ENCODE data around the gene AIF1L.
"Not testable (repeated sequence)": the region's sequence is repeated elsewhere in the genome, so short reads cannot be mapped to it uniquely, and the experiment has no call there.

AIF1L gene

DNA sequence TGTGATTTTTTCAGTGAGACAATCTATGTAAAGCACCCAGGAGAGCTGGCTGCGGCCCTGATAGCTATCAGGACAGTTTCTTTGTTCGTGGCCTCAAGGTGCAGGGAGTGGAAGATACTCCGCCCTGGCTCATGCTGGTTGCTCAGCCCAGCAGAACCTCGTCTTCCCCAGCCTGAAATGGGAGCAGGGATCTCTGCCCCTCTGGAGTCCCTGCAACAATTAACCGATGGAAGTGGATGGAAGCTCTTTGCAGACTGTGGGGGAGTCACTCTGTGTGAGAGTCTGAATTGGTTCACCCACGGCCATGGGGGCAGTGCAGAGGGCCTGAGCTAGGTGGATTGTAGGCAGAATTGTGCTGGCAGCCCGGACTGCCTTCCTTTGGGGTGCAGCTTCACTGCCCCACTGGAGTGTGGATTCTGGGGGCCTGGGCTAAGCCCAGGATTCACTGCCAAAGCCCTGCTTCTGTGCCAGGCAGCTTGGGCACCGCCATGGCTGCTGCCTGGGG is 2.8 kb downstream of the AIF1L start:
- no peak for DNase-seq (ENCODE audit: low spot score)

- not testable (repeated sequence) for DNase-seq (ENCODE audit: low spot score)
Measured at GRCh38 chr9:131099845-131100244, 3.5 kb downstream of the AIF1L start.

DNA sequence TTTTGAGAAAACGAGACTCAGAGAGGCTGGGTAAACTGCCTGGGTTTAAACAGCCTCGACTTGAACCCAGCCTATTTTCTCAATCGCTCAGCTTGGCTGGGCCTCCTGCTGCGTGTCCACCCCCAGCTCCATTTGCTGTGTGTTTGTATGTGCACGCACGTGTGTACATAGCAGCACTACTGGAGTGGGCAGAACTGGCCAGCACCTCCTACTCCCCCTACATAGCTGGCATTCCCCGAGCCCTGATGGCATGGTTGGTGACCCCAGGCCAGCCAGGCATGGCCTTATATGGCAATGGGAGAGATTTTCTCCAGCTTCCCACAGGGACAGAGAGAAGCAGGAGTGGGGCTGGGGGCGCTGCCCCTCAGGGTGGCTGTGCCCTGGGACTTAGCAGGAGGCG is 4.1 kb downstream of the AIF1L start:
- no peak for DNase-seq (ENCODE audit: low spot score)

DNA sequence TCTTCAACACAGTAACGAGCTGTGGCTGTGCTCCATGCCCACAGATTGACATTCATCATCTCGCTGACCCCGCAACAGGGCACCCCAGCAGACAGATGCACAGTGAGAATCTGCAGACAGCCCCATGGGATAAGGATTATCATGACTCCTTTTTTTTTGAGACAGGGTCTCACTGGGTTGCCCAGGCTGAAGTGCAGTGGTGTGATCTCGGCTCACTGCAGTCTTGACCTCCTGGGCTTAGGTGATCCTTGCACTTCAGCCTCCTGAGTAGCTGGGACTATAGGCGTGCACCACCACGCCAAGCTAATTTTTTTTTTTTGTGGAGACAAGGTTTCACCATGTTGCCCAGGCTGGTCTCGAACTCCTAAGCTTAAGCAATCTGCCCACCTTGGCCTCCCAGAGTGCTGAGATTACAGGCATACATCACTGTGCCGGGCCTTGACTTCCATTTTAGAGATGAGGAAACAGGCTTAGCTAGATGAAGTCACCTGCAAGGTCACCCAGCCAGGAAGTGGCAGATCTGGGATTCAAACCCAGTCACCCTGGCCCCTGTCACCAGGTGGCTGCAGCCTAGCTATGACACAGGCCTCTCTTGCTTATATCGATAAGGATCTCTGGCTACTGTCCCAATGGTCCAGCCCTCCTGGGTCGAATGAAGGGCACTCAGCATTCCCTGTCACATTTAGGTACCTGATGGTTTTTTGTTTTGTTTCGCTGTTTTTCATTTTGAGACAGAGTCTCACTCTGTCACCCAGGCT is 5.1 kb downstream of the AIF1L start:
- no peak for DNase-seq (ENCODE audit: low spot score)

- DNase-seq (ENCODE audit: low spot score), result no peak
Measured at GRCh38 chr9:131103024-131103423, 6.7 kb downstream of the AIF1L start.

GRCh38 chr9:131103535-131103934 is 7.2 kb downstream of the AIF1L start:
- no peak for DNase-seq (ENCODE audit: low spot score)

DNA sequence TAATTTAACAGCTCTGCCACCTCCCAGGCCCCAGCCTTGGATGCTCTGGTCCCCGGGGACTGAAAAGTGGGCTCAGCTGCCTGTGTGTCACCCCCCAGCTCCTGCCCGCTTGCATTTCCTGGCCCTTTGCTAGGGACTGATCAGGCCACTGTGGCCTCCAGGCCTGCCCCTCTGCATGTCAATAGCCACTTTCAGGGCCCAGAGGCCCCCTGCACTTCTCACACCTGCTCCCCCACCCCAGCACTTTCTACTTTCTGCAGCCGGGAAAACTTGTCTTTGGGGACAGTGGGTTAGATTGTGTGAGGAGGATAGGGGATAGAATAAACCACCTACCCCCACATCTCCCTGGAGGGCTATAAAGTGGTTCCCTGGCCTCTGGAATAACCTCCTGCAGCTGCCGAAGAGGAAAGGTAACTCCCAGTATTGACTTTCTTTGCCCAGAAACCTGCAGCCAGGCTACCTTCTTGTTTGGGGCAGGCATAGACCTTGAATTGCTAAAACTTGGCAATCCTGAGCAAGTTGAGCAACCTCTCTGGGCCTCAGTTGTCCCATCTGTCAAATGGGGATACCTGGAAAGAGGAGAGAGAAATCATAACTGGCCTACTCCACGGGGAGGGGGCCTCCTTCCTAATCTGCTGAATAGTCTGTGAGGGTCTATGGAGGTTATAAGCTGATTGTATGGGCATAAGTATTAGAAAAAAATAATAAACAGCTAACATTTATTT is 7.8 kb downstream of the AIF1L start:
- DNase-seq (ENCODE audit: low spot score), result no peak

DNA sequence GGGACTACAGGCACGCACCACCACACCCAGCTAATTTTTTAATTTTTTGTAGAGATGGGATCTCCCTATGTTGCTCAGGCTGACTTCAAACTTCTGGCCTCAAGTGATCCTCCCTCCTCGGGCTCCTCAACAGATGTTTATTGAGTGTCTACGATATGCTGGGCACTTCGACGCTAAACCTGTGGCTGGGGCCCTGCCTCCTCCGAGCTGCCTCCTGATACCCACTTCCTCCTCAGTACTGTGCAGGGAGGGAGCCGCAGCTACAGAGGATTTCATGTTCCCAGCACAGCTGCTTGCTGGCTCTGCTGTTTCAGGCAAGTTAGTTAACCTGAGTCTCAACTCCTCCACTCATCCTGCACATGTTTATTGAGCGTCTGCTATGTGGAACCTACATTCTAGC is 9.6 kb downstream of the AIF1L start:
- DNase-seq (ENCODE audit: low spot score), result no peak

GRCh38 chr9:131107760-131108159 is 11.4 kb downstream of the AIF1L start:
- no peak for DNase-seq (ENCODE audit: low spot score)

DNA sequence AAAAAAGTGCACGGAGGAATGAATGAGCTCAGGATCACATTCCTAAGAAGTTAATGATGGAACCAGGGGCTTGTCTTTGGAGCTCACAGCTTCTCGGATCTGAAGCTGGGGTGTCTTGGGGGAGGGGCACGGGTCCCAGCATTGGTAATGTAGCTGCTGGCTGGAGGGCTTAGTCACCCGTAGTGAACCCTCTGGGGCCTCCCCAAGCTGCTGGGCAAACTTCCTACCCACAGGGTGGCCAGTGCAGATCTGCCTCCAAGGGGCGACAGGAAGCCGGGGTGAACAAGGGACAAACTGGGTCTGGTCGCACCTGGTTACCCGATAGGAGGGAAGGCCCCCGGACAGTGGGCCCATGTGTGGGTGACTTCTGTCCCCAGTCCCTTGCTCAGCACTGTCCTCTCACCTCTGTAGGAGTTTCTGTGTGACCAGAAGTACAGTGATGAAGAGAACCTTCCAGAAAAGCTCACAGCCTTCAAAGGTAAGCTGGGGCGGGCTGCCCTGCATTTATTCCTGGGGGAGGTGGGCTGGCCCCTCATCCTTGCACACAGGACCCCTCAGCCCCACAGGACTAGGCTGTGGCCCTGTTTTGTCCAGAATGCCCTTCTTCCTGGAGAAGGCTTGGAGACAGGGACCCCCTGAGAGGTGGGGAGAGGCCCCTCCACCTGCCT is 15.0 kb downstream of the AIF1L start:
- no peak for DNase-seq (ENCODE audit: low spot score)

GRCh38 chr9:131111854-131112311 is 15.6 kb downstream of the AIF1L start:
- no peak for DNase-seq (ENCODE audit: low spot score)

GRCh38 chr9:131112374-131113154 is 16.2 kb downstream of the AIF1L start:
- DNase-seq (ENCODE audit: low spot score), result no peak

DNA sequence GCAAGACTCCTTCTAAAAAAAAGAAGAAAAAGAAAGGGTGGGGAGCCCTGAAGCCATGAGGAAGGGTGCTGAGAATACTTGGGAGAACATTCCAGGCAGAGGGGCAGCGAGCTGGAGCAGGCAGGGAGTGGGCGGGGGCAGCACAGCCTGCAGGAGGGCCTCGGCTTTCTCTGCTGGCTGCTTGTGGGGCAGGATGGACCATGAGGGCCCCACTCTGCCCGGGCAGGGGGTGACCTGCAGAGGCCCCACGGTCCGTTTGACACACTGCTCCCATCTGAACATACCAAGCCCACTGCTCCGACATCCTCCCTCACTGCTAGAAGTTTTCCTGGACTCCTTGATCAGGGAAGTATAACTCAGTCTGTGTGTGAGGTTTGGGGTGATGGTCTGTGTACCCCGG is 17.3 kb downstream of the AIF1L start:
- no peak for DNase-seq (ENCODE audit: low spot score)

DNA sequence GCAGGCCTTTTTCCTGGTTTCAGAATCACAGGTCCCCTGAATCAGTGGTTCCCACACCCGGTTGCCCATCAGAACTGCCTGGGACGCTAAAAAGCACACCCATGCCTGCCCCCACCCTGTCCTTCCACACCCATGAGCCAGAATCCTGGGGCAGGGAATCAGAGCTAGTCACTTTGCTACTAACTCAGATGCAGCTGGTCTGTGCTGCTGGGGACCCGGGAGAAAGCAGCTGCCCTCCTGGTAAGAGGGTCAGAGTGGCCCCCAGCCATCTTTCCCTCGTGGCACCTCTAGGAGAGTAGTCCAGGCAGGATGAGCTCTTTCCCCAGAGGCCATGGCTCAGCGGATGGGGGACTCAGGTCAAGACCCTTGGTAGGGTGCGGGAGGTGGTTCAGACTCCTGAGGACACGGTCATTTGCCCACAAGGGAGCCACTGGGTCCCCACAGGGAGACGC is 17.8 kb downstream of the AIF1L start:
- no peak for DNase-seq (ENCODE audit: low spot score)

DNA sequence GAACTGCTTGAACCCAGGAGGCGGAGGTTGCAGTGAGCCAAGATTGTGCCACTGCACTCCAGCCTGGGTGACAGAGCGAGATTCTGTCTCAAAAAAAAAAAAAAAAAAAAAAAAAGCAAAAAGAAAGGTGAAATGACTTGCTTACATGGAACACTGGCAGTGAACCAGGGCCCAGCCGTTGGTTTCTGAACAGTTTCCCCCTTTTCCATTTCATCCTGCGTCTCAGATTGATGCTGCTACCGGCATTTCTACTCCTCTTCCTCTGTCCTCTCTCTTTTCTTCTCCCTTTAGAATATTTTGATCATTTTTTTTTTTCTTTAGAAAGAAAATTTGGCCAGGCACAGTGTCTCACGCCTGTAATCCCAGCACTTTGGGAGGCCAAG is 19.0 kb downstream of the AIF1L start:
- DNase-seq (ENCODE audit: low spot score), result not testable (repeated sequence)

GRCh38 chr9:131116281-131117120 is 20.2 kb downstream of the AIF1L start:
- DNase-seq (ENCODE audit: low spot score), result no peak

- DNase-seq (ENCODE audit: low spot score), result no peak
Measured at GRCh38 chr9:131117121-131117761, 20.9 kb downstream of the AIF1L start.

GRCh38 chr9:131117762-131118145 is 21.4 kb downstream of the AIF1L start:
- no peak for DNase-seq (ENCODE audit: low spot score)

DNA sequence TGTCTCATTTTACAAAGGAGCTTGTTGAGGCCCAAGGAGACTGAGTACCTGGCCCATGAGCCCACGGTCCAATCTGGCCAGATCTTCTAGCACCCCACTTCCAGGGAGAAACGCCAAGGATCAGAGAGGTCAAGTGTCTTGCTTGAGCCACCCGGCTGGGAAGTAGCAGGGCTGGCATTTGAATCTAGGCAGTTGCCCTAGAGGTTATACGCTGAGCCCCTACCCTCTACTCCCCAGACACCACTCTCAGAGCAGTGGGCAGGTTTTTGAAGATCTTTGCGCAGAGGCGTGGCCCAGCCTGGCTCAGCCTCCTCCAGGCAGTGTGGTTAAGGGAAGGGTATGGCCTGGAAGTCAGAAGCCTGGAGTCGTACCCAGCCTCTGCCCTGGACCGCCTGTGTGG is 23.3 kb downstream of the AIF1L start:
- DNase-seq (ENCODE audit: low spot score), result no peak

GRCh38 chr9:131120620-131121228 is 24.4 kb downstream of the AIF1L start:
- DNase-seq (ENCODE audit: low spot score), result no peak

Data from GM03348 (cell line).